H9 (cell line): ENCODE measurements around the gene SIL1. TPM values are rescaled to one million over a fixed set of nuclear protein-coding genes. Genes with fewer than 3 reads are reported as not detected.

Experiments used
- DNase-seq: peaks from one replicate; pipeline ENCODE4 v3.0.0-alpha.2; 2017
- H2AFZ ChIP-seq: one replicate; pipeline ENCODE4 v1.6.1; 2013; ENCODE audit warnings: mild to moderate bottlenecking, low read length, control low read depth, moderate library complexity
- H2AK5ac ChIP-seq: 2 replicates; pipeline ENCODE4 v1.6.1; 2013; ENCODE audit warnings: low read length, control low read depth, mixed read lengths; ENCODE audit not compliant: insufficient read length
- H2BK120ac ChIP-seq: one replicate; pipeline ENCODE4 v1.6.1; 2013; ENCODE audit warnings: low read depth, mild to moderate bottlenecking, low read length, control low read depth, inconsistent platforms; ENCODE audit not compliant: poor library complexity, severe bottlenecking
- H2BK12ac ChIP-seq: 2 replicates; pipeline ENCODE4 v1.6.1; 2013; ENCODE audit warnings: low read length, control low read depth, mixed read lengths, low read depth; ENCODE audit not compliant: insufficient read length
- H2BK15ac ChIP-seq: 2 replicates; pipeline ENCODE4 v1.6.1; 2013; ENCODE audit warnings: low read depth, low read length, control low read depth
- H2BK20ac ChIP-seq: one replicate; pipeline ENCODE4 v1.6.1; 2013; ENCODE audit warnings: low read depth, mild to moderate bottlenecking, low read length, control low read depth, inconsistent platforms; ENCODE audit not compliant: poor library complexity, severe bottlenecking
- H2BK5ac ChIP-seq: 2 replicates; pipeline ENCODE4 v1.6.1; 2013; ENCODE audit warnings: low read length, control low read depth, mixed read lengths; ENCODE audit not compliant: insufficient read length
- H3K14ac ChIP-seq: 2 replicates; pipeline ENCODE4 v1.6.1; 2013; ENCODE audit warnings: low read length, control low read depth; ENCODE audit not compliant: insufficient read depth
- H3K18ac ChIP-seq: 2 replicates; pipeline ENCODE4 v1.6.1; 2013; ENCODE audit warnings: low read depth, mild to moderate bottlenecking, mixed read lengths, low read length, control low read depth; ENCODE audit not compliant: insufficient read length
- H3K23ac ChIP-seq: 2 replicates; pipeline ENCODE4 v1.6.1; 2013; ENCODE audit warnings: low read length, control low read depth, mixed read lengths, low read depth; ENCODE audit not compliant: insufficient read length
- H3K23me2 ChIP-seq: 2 replicates; pipeline ENCODE4 v1.6.1; 2013; ENCODE audit warnings: low read depth, mild to moderate bottlenecking, mixed read lengths, low read length, control low read depth; ENCODE audit not compliant: insufficient read length, poor library complexity, severe bottlenecking
- H3K27ac ChIP-seq: 2 replicates; pipeline ENCODE4 v1.5.1; 2013; ENCODE audit warnings: low read length, control low read depth, mixed read lengths, low read depth; ENCODE audit not compliant: insufficient read length
- H3K27me3 ChIP-seq: 2 replicates; pipeline ENCODE4 v1.6.1; 2013; ENCODE audit warnings: low read length, control low read depth, inconsistent platforms; ENCODE audit not compliant: insufficient read depth
- H3K4ac ChIP-seq: 2 replicates; pipeline ENCODE4 v1.6.1; 2013; ENCODE audit warnings: low read depth, mild to moderate bottlenecking, control low read depth, inconsistent platforms, low read length, moderate library complexity
- H3K4me1 ChIP-seq: 2 replicates; pipeline ENCODE4 v1.6.1; 2013; ENCODE audit warnings: low read length, control low read depth, inconsistent platforms; ENCODE audit not compliant: insufficient read depth
- H3K4me2 ChIP-seq: 2 replicates; pipeline ENCODE4 v1.6.1; 2013; ENCODE audit warnings: low read length, control low read depth, mixed read lengths; ENCODE audit not compliant: insufficient read length, insufficient read depth
- H3K56ac ChIP-seq: 2 replicates; pipeline ENCODE4 v1.6.1; 2013; ENCODE audit warnings: low read depth, mild to moderate bottlenecking, mixed read lengths, low read length, control low read depth; ENCODE audit not compliant: insufficient read length
- H3K79me1 ChIP-seq: 2 replicates; pipeline ENCODE4 v1.6.1; 2013; ENCODE audit warnings: low read depth, mild to moderate bottlenecking, moderate library complexity, low read length, control low read depth, inconsistent platforms; ENCODE audit not compliant: insufficient read depth, poor library complexity, severe bottlenecking
- H3K79me2 ChIP-seq: 2 replicates; pipeline ENCODE4 v1.6.1; 2013; ENCODE audit warnings: low read length, control low read depth, inconsistent platforms; ENCODE audit not compliant: insufficient read depth
- H3K9ac ChIP-seq: 2 replicates; pipeline ENCODE4 v1.6.1; 2013; ENCODE audit warnings: low read length, control low read depth, mixed read lengths; ENCODE audit not compliant: insufficient read length; ENCODE audit errors: extremely low read depth
- H3K9me3 ChIP-seq: one replicate; pipeline ENCODE4 v1.6.1; 2013; ENCODE audit warnings: low read depth, low read length, inconsistent platforms; ENCODE audit not compliant: control insufficient read depth
- H3T11ph ChIP-seq: one replicate; pipeline ENCODE4 v1.6.1; 2013; ENCODE audit warnings: mild to moderate bottlenecking, low read length, control low read depth, inconsistent platforms
- H4K20me1 ChIP-seq: one replicate; pipeline ENCODE4 v1.6.1; 2013; ENCODE audit not compliant: control insufficient read depth, insufficient read length, insufficient read depth
- H4K5ac ChIP-seq: 2 replicates; pipeline ENCODE4 v1.6.1; 2013; ENCODE audit warnings: low read depth, mild to moderate bottlenecking, mixed read lengths, low read length, control low read depth; ENCODE audit not compliant: insufficient read length
- H4K8ac ChIP-seq: replicated peaks from 2 replicates; pipeline ENCODE4 v1.6.1; 2013; ENCODE audit warnings: low read length, control low read depth, mixed read lengths, low read depth; ENCODE audit not compliant: insufficient read length
- H4K91ac ChIP-seq: 2 replicates; pipeline ENCODE4 v1.6.1; 2013; ENCODE audit warnings: low read depth, mild to moderate bottlenecking, moderate library complexity, mixed read lengths, low read length, control low read depth; ENCODE audit not compliant: insufficient read length
- H3K27ac Mint-ChIP-seq, 3 experiments: 2 replicates in 2 of 3; 3 replicates in 1 of 3; pipeline ENCODE4 v1.8.0; 2020 to 2021; ENCODE audit warnings: mixed read lengths in 3 of 3, mild to moderate bottlenecking in 1 of 3, moderate library complexity in 1 of 3
- H3K27me3 Mint-ChIP-seq: 2 replicates; pipeline ENCODE4 v1.8.0; 2021; ENCODE audit warnings: low read depth, mild to moderate bottlenecking, moderate library complexity, mixed read lengths
- H3K36me3 Mint-ChIP-seq, 3 experiments: 2 replicates in 2 of 3; 3 replicates in 1 of 3; pipeline ENCODE4 v1.8.0; 2020 to 2021; ENCODE audit warnings: low read depth in 3 of 3, mixed read lengths in 3 of 3; ENCODE audit not compliant: insufficient read depth in 1 of 3
- H3K4me1 Mint-ChIP-seq, 2 experiments: 2 replicates each; pipeline ENCODE4 v1.8.0; 2020; ENCODE audit warnings: mixed read lengths in 2 of 2
- H3K4me3 Mint-ChIP-seq, 2 experiments: 2 replicates in 1 of 2; 3 replicates in 1 of 2; pipeline ENCODE4 v1.8.0; 2020 to 2021; ENCODE audit warnings: mild to moderate bottlenecking in 2 of 2, mixed read lengths in 2 of 2, moderate library complexity in 1 of 2
- H3K9me3 Mint-ChIP-seq, 2 experiments: 2 replicates in 1 of 2; 3 replicates in 1 of 2; pipeline ENCODE4 v1.8.0; 2020; ENCODE audit warnings: mild to moderate bottlenecking in 2 of 2, mixed read lengths in 2 of 2, moderate library complexity in 1 of 2
- CTCF ChIP-seq: fragments of 200-600 bp; sonication (generic); conservative IDR thresholded peaks from 3 replicates; pipeline ENCODE4 v1.8.0; 2021; ENCODE audit warnings: antibody characterized with exemption, mild to moderate bottlenecking
- WGBS: extraction: QIAGEN DNeasy Blood & Tissue Kit; methylation state at CpG from one replicate; pipeline ENCODE4 v1.1.7; 2013; ENCODE audit warnings: missing lambda C conversion rate, low lambda C conversion rate, mixed read lengths; ENCODE audit not compliant: insufficient read length; ENCODE audit errors: extremely low coverage; 5-methylcytosine and 5-hydroxymethylcytosine counted together
- total RNA-seq: library from RNA; stranded (reverse); gene quantifications from 2 replicates; pipeline ENCODE4 v1.2.1, GENCODE V29; 2021

The SIL1 gene
- total RNA-seq, 1 experiment from 2014 or later: 10.6 TPM

GRCh38 chr5:139138809-139139208, 59.4 kb downstream of the SIL1 start:
- peak; percentile 40 for DNase-seq
- Histone ChIP-seq H3K79me1 (no peaks in the 10 kb centered on the region), H4K20me1 (no peaks in the 10 kb centered on the region), H2BK120ac (no peak overlapping the region), H3K9ac (no peak overlapping the region), H3K4ac (no peak overlapping the region), H2AFZ (no peak overlapping the region), H3K27me3 (no peaks in the 10 kb centered on the region), H4K91ac (no peak overlapping the region), H3K14ac (no peak overlapping the region), H3K23ac (no peak overlapping the region), H3K4me1 (no peaks in the 10 kb centered on the region), H2BK5ac (no peak overlapping the region), H2BK15ac (no peak overlapping the region), H2BK12ac (no peak overlapping the region), H3K18ac (no peak overlapping the region), H2AK5ac (no peak overlapping the region), H3T11ph (no peak overlapping the region), H3K27ac (no peak overlapping the region), H4K8ac (no peak overlapping the region), H2BK20ac (no peak overlapping the region), H3K79me2 (no peaks in the 10 kb centered on the region), H4K5ac (no peak overlapping the region), H3K4me2 (no peak overlapping the region), H3K9me3 (no peaks in the 10 kb centered on the region), H3K23me2 (no peaks in the 10 kb centered on the region), H3K56ac (no peak overlapping the region)
- no CpG with 5 or more reads among the region's 3 CpGs for WGBS
- H3K9me3 Mint-ChIP-seq: no peaks in the 10 kb centered on the region
- no peak overlapping the region for H3K27ac Mint-ChIP-seq
- no peaks in the 10 kb centered on the region for H3K36me3 Mint-ChIP-seq
- no peak overlapping the region for H3K4me3 Mint-ChIP-seq
- H3K27me3 Mint-ChIP-seq: no peaks in the 10 kb centered on the region
- TF ChIP-seq CTCF: no peak
- peaks cover 3 to 6% of the 10 kb centered on the region in 2 experiments; a peak in 3 of 4 replicates for H3K4me1 Mint-ChIP-seq
